ENCODE measurements around the gene SELENBP1. TPM values are rescaled to one million over a fixed set of nuclear protein-coding genes. Genes with fewer than 3 reads are reported as not detected.

SELENBP1 gene
- polyA plus RNA-seq, 1 donor from 2014 or later, result not detected

DNA sequence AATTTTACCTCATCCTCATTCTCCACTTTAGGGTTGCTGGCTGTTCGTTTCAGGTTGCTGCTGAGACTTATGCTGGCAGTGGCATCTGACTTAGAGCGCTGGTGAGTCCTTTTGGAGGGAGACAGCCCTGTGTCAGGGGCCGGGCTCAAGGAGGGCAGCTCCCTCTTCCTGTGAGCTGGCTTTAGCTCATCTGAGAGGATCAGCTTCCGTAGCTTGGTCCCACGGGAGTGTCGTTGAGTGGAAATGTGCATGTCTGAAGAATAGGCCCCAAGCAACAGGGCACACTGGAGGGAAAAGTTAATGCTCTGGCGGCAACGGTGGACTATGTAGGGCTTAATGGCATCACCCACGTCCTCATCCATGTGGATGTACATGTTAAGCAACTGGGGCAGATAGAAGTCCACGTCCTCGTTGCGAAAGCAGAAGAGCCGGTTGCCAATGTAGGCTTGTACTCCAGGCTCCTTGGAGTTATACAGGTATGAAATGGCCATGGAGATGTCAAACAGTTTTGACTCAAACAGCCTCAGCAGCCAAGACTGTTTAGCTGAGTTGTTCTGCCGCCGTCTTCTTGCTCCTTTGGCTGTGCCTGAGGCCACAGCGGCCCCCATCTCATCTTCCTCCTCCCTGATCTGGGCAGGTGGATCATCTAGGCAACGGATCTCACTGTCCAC is 56.8 kb downstream of the SELENBP1 start:
- Mint-ChIP-seq H3K36me3 (peaks cover 3% of the 10 kb centered on the region), H3K4me3 (no peak overlapping the region), H3K9me3 (no peaks in the 10 kb centered on the region), H3K27ac (no peak overlapping the region), H3K27me3 (no peaks in the 10 kb centered on the region), H3K4me1 (peaks cover 10 to 22% (median 16%) of the 10 kb centered on the region in 3 donors)

Other genes starting within 250 kb of the SELENBP1 start
- gene SEMA6C, start 226.1 kb downstream of the SELENBP1 start, polyA plus RNA-seq, result not detected
- 16.1 TPM for gene TNFAIP8L2, start 216.1 kb downstream of the SELENBP1 start, polyA plus RNA-seq
- 0.69 TPM for gene LYSMD1, start 206.8 kb downstream of the SELENBP1 start, polyA plus RNA-seq
- gene SCNM1, start 206.6 kb downstream of the SELENBP1 start, polyA plus RNA-seq, result 70.1 TPM
- gene TMOD4, start 196.7 kb downstream of the SELENBP1 start, polyA plus RNA-seq, result 1.0 TPM
- gene VPS72, start 182.5 kb downstream of the SELENBP1 start, polyA plus RNA-seq, result 81.0 TPM
- gene PIP5K1A, start 174.2 kb downstream of the SELENBP1 start, polyA plus RNA-seq, result 20.3 TPM
- gene PSMD4, start 118.0 kb downstream of the SELENBP1 start, polyA plus RNA-seq, result 252 TPM
- 3.0 TPM for gene ZNF687, start 90.4 kb downstream of the SELENBP1 start, polyA plus RNA-seq
- gene PI4KB, start 45.3 kb downstream of the SELENBP1 start, polyA plus RNA-seq, result 67.9 TPM
- gene RFX5, start 25.5 kb downstream of the SELENBP1 start, polyA plus RNA-seq, result 106 TPM
- gene PSMB4, start 26.9 kb upstream of the SELENBP1 start, polyA plus RNA-seq, result 69.1 TPM
- 9.4 TPM for gene POGZ, start 86.8 kb upstream of the SELENBP1 start, polyA plus RNA-seq
- gene CGN, start 138.7 kb upstream of the SELENBP1 start, polyA plus RNA-seq, result not detected
- 1.6 TPM for gene TUFT1, start 167.6 kb upstream of the SELENBP1 start, polyA plus RNA-seq
- 12.9 TPM for gene SNX27, start 239.3 kb upstream of the SELENBP1 start, polyA plus RNA-seq